HG02943 (cell line): Measurements from ENCODE around the gene FBXO8.
A peak's percentile ranks its signal among the peaks of the same experiment; 100 is the strongest.
"Not testable (repeated sequence)": the region's sequence is repeated elsewhere in the genome, so short reads cannot be mapped to it uniquely, and the experiment has no call there.

Experiments used
- ATAC-seq: cut with Tn5 transposase; IDR thresholded peaks from one replicate; pipeline ENCODE4 v1.9.1; 2021; ENCODE audit warnings: mild to moderate bottlenecking, low read depth, moderate library complexity; ENCODE audit not compliant: unreplicated experiment

The FBXO8 gene

GRCh38 chr4:174284487-174284886 is 1.0 kb upstream of the FBXO8 start:
- no peak for ATAC-seq

GRCh38 chr4:174282836-174283506 is 496 bp downstream of the FBXO8 start:
- ATAC-seq, result peak; percentile 99

GRCh38 chr4:174281901-174282300 is 1.6 kb downstream of the FBXO8 start:
- no peak for ATAC-seq

GRCh38 chr4:174281182-174281737 is 2.2 kb downstream of the FBXO8 start:
- no peak for ATAC-seq

- no peak for ATAC-seq
These were observed 3.9 kb downstream of the FBXO8 start for GRCh38 chr4:174279433-174280155.

- ATAC-seq, result no peak
These were observed 5.0 kb downstream of the FBXO8 start for GRCh38 chr4:174278467-174278866.

- ATAC-seq, result no peak
These were observed 6.0 kb downstream of the FBXO8 start for GRCh38 chr4:174277433-174277832.

GRCh38 chr4:174275101-174275500 is 8.4 kb downstream of the FBXO8 start:
- ATAC-seq, result no peak

GRCh38 chr4:174274436-174274835 is 9.0 kb downstream of the FBXO8 start:
- no peak for ATAC-seq

- ATAC-seq, result no peak
These were observed 9.5 kb downstream of the FBXO8 start for GRCh38 chr4:174273930-174274329.

- no peak for ATAC-seq
These were observed 17.1 kb downstream of the FBXO8 start for GRCh38 chr4:174266416-174266815.

- ATAC-seq, result no peak
These were observed 17.6 kb downstream of the FBXO8 start for GRCh38 chr4:174265916-174266315.

GRCh38 chr4:174263445-174263736 is 20.1 kb downstream of the FBXO8 start:
- ATAC-seq, result no peak

GRCh38 chr4:174262624-174263444 is 20.6 kb downstream of the FBXO8 start:
- ATAC-seq, result no peak

GRCh38 chr4:174261432-174261831 is 22.0 kb downstream of the FBXO8 start:
- ATAC-seq, result not testable (repeated sequence)

GRCh38 chr4:174260099-174260498 is 23.4 kb downstream of the FBXO8 start:
- peak; percentile 65 for ATAC-seq

- no peak for ATAC-seq
These were observed 23.9 kb downstream of the FBXO8 start for GRCh38 chr4:174259580-174259979.

- ATAC-seq, result no peak
These were observed 27.2 kb downstream of the FBXO8 start for GRCh38 chr4:174256277-174256713.

GRCh38 chr4:174255786-174256185 is 27.7 kb downstream of the FBXO8 start:
- no peak for ATAC-seq

- no peak for ATAC-seq
These were observed 28.1 kb downstream of the FBXO8 start for GRCh38 chr4:174255374-174255773.

GRCh38 chr4:174254613-174255012 is 28.9 kb downstream of the FBXO8 start:
- no peak for ATAC-seq
